Gastrocnemius medialis (tissue), 4 donors: ENCODE data around the gene ROBO1. TPM values are rescaled to one million over a fixed set of nuclear protein-coding genes. Genes with fewer than 3 reads are reported as not detected.

ENCODE experiments used
- ATAC-seq, 2 donors: fragments of 150-250 bp; one replicate each; pipeline ENCODE4 v1.9.1; 2016
- DNase-seq, 2 donors: peaks; one replicate each; pipeline ENCODE4 v3.0.0-alpha.2; 2019
- H3K27ac ChIP-seq, 4 donors: fragments of 200-600 bp; sonication (generic); 1 replicate in 1 of 4; 2 replicates in 3 of 4; pipeline ENCODE4 v1.5.1; 2016 to 2018; ENCODE audit warnings: mild to moderate bottlenecking in 2 of 4, moderate library complexity in 1 of 4
- H3K27me3 ChIP-seq, 3 donors: fragments of 200-600 bp; sonication (generic) in 2 of 3; 1 replicate in 1 of 3; 2 replicates in 2 of 3; pipeline versions ENCODE4 v1.5.1 to v1.6.0; 2016 to 2019; ENCODE audit warnings: mild to moderate bottlenecking in 1 of 3, moderate library complexity in 1 of 3
- H3K36me3 ChIP-seq, 2 donors: fragments of 200-600 bp; sonication (generic) in 1 of 2; one replicate each; pipeline ENCODE4 v1.5.1; 2017 to 2018
- H3K4me1 ChIP-seq, 2 donors: fragments of 200-600 bp; sonication (generic) in 1 of 2; one replicate each; pipeline ENCODE4 v1.5.1; 2016 to 2017; ENCODE audit warnings: mild to moderate bottlenecking in 2 of 2
- H3K4me3 ChIP-seq, 4 donors: fragments of 200-600 bp; sonication (generic) in 3 of 4; 1 replicate in 1 of 4; 2 replicates in 3 of 4; pipeline ENCODE4 v1.5.1; 2016 to 2019; ENCODE audit warnings: mild to moderate bottlenecking in 2 of 4
- H3K9me3 ChIP-seq, 3 donors: fragments of 200-600 bp; sonication (generic) in 2 of 3; 1 replicate in 1 of 3; 2 replicates in 2 of 3; pipeline ENCODE4 v1.5.1; 2016 to 2019
- CTCF ChIP-seq, 5 experiments: fragments of 450-650 bp in 3 of 5; fragments of 200-600 bp in 2 of 5; sonication (generic) in 2 of 5; IDR thresholded peaks in 4 of 5; conservative IDR thresholded peaks in 1 of 5; 1 replicate in 4 of 5; 2 replicates in 1 of 5; pipeline ENCODE4 v1.5.1; 2016 to 2019; ENCODE audit warnings: antibody characterized with exemption in 5 of 5, mild to moderate bottlenecking in 3 of 5, moderate library complexity in 3 of 5
- POLR2A ChIP-seq, 2 donors: fragments of 450-650 bp; IDR thresholded peaks; one replicate each; pipeline ENCODE4 v1.6.1; 2017; ENCODE audit warnings: antibody characterized with exemption in 2 of 2, mild to moderate bottlenecking in 2 of 2, moderate library complexity in 2 of 2
- in situ Hi-C, 4 donors: fragments of 200-750 bp; cut with MboI; loops; one replicate each; pipeline versions ENCODE4 v1.15.0 to v1.8.0; 2017; ENCODE audit warnings: low sequenced_read_pairs in 4 of 4
- intact Hi-C: fragments of 100-400 bp; cut with DNase I; formaldehyde crosslinking; loops from one replicate; pipeline ENCODE4 v1.15.1; 2023; ENCODE audit warnings: low total_unique reads
- total RNA-seq, 4 donors: library from RNA; depleted of rRNA; stranded (reverse); fragments of >200 nt; gene quantifications; one replicate each; pipeline versions ENCODE4 v1.1.0 to v1.2.3, GENCODE V29; 2016

ROBO1 gene
- total RNA-seq, 4 donors from 2014 or later, result 4.2 to 16.0 (median 9.5) TPM

- Histone ChIP-seq H3K27me3 (no peaks in the 10 kb centered on the region), H3K27ac (no peak overlapping the region), H3K4me3 (no peak overlapping the region), H3K9me3 (no peaks in the 10 kb centered on the region), H3K4me1 (peaks cover 0 to 6% of the 10 kb centered on the region in 2 donors), H3K36me3 (no peaks in the 10 kb centered on the region)
- in situ Hi-C loops (no loop called here), intact Hi-C loops (no loop called here)
- no peak for TF ChIP-seq POLR2A (IDR thresholded peaks at IDR 0.05)
- TF ChIP-seq CTCF (IDR thresholded peaks at IDR 0.05 in 4 of 5, conservative IDR thresholded peaks at IDR 0.05 in 1 of 5), result no peak
- no peak for DNase-seq
- no peak for ATAC-seq
Observed at GRCh38 chr3:78742491-78742890, 1025.3 kb downstream of the ROBO1 start.

- Histone ChIP-seq H3K9me3 (no peaks in the 10 kb centered on the region), H3K4me1 (peaks cover 0 to 6% of the 10 kb centered on the region in 2 donors), H3K36me3 (no peaks in the 10 kb centered on the region), H3K27ac (no peak overlapping the region), H3K4me3 (no peak overlapping the region), H3K27me3 (no peaks in the 10 kb centered on the region)
- ATAC-seq, result no peak
- TF ChIP-seq POLR2A (IDR thresholded peaks at IDR 0.05) (no peak), CTCF (IDR thresholded peaks at IDR 0.05 in 4 of 5, conservative IDR thresholded peaks at IDR 0.05 in 1 of 5) (no peak)
- intact Hi-C loops, result no loop called here
- no peak for DNase-seq
- in situ Hi-C loops, result no loop called here
Observed at GRCh38 chr3:78742041-78742440, 1025.8 kb downstream of the ROBO1 start.

GRCh38 chr3:78741066-78741645, 1026.6 kb downstream of the ROBO1 start:
- H3K4me1 ChIP-seq, result peaks cover 0 to 6% of the 10 kb centered on the region in 2 donors
- TF ChIP-seq CTCF (IDR thresholded peaks at IDR 0.05 in 4 of 5, conservative IDR thresholded peaks at IDR 0.05 in 1 of 5) (peak in 1 of 5 experiments; percentile 31), POLR2A (IDR thresholded peaks at IDR 0.05) (no peak)
- no peaks in the 10 kb centered on the region for H3K9me3 ChIP-seq
- H3K27ac ChIP-seq, result no peak overlapping the region
- in situ Hi-C loops, result no loop called here
- H3K36me3 ChIP-seq, result no peaks in the 10 kb centered on the region
- DNase-seq (no peak), ATAC-seq (no peak)
- H3K27me3 ChIP-seq, result no peaks in the 10 kb centered on the region
- H3K4me3 ChIP-seq, result no peak overlapping the region
- intact Hi-C loops, result no loop called here

GRCh38 chr3:78738833-78739232, 1029.0 kb downstream of the ROBO1 start:
- Histone ChIP-seq H3K4me3 (no peak overlapping the region), H3K27ac (no peak overlapping the region), H3K9me3 (no peaks in the 10 kb centered on the region), H3K27me3 (no peaks in the 10 kb centered on the region), H3K4me1 (peaks cover 0 to 6% of the 10 kb centered on the region in 2 donors), H3K36me3 (no peaks in the 10 kb centered on the region)
- in situ Hi-C loops, result no loop called here
- no peak for DNase-seq
- no peak for ATAC-seq
- TF ChIP-seq CTCF (IDR thresholded peaks at IDR 0.05 in 4 of 5, conservative IDR thresholded peaks at IDR 0.05 in 1 of 5), result no peak
- no peak for TF ChIP-seq POLR2A (IDR thresholded peaks at IDR 0.05)
- intact Hi-C loops, result no loop called here

- Histone ChIP-seq H3K27ac (no peak overlapping the region), H3K4me1 (peaks cover 0 to 6% of the 10 kb centered on the region in 2 donors), H3K27me3 (no peaks in the 10 kb centered on the region), H3K9me3 (no peaks in the 10 kb centered on the region), H3K4me3 (no peak overlapping the region), H3K36me3 (no peaks in the 10 kb centered on the region)
- no peak for ATAC-seq
- intact Hi-C loops (no loop called here), in situ Hi-C loops (no loop called here)
- no peak for DNase-seq
- TF ChIP-seq CTCF (IDR thresholded peaks at IDR 0.05 in 4 of 5, conservative IDR thresholded peaks at IDR 0.05 in 1 of 5) (no peak), POLR2A (IDR thresholded peaks at IDR 0.05) (no peak)
Observed at GRCh38 chr3:78737988-78738387, 1029.8 kb downstream of the ROBO1 start.
